ENCODE data around the gene TMPRSS11A.

Gene TMPRSS11A

DNA sequence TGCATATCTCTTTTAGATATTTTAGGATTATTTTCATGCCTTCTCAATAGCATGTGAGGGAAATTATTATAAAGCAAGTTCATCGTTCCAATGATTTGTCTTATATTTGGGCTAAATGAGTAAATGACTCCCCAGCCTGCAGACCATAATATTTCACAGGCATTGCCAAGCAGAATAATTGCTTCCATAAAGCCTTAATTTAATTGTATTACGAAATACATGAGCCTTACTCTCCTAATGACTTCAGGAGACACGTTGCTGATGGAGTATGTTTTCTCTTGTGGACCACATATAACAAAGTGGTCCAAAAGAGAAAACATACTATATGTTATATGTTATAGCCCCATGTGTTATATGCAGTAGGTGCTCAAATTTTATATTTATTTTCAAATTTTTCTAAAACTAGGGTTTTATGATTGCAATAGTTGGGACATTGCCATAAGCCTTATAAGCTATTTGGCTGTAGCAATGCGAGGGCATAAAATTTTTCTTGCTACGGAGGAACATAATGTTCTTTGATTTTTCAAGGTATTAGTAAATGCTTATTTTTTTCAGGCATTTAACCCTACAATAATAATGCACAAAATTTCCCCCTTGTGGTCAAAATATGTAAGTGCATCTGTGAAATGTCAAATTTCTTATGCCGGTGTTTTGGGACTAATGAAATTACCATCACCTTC lies 53.2 kb downstream of the TMPRSS11A start:
- Mint-ChIP-seq H3K4me3 (no peak overlapping the region), H3K27ac (ENCODE audit: low read depth) (no peak overlapping the region)

GRCh38 chr4:67907650-67908049 lies 55.6 kb downstream of the TMPRSS11A start:
- ATAC-seq (replicated peaks; ENCODE audit: extremely low read depth, poor library complexity, severe bottlenecking) (no peak), DNase-seq (ENCODE audit: low spot score in 2 of 2) (no peak)
- Mint-ChIP-seq H3K36me3 (ENCODE audit: insufficient read depth) (no peaks in the 10 kb centered on the region), H3K27ac (ENCODE audit: low read depth) (no peak overlapping the region), H3K4me3 (no peak overlapping the region), H3K27me3 (peaks cover 14% of the 10 kb centered on the region), H3K4me1 (no peaks in the 10 kb centered on the region), H3K9me3 (no peaks in the 10 kb centered on the region)

More for the DNA sequence above, 53.2 kb downstream of the TMPRSS11A start:
- ATAC-seq (replicated peaks; ENCODE audit: extremely low read depth, poor library complexity, severe bottlenecking) (no peak), DNase-seq (ENCODE audit: low spot score in 2 of 2) (no peak)
- Mint-ChIP-seq H3K9me3 (no peaks in the 10 kb centered on the region), H3K4me1 (no peaks in the 10 kb centered on the region), H3K36me3 (ENCODE audit: insufficient read depth) (no peaks in the 10 kb centered on the region), H3K27me3 (peaks cover 27% of the 10 kb centered on the region)

DNA sequence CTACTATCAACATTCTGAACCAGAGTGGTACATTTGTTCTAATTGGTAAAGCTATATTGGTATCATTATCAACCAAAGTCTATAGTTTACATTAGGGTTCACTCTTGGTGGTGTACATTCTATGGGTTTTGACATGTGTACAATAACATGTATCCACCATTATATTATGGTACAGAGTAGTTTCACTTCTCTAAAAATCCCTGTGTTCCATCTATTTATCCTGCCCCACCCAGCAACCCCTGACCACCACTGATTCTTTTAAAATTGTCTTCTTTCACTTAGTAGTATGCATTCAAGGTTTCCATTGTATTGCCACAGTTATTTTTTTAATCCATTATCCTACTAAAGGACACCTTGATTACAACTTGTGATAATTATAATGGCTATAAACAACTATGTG lies 64.2 kb downstream of the TMPRSS11A start:
- ATAC-seq (replicated peaks; ENCODE audit: extremely low read depth, poor library complexity, severe bottlenecking) (no peak), DNase-seq (ENCODE audit: low spot score in 2 of 2) (no peak)
- Mint-ChIP-seq H3K27me3 (no peaks in the 10 kb centered on the region), H3K27ac (ENCODE audit: low read depth) (no peak overlapping the region), H3K4me1 (no peaks in the 10 kb centered on the region), H3K36me3 (ENCODE audit: insufficient read depth) (no peaks in the 10 kb centered on the region), H3K4me3 (no peak overlapping the region), H3K9me3 (no peaks in the 10 kb centered on the region)

DNA sequence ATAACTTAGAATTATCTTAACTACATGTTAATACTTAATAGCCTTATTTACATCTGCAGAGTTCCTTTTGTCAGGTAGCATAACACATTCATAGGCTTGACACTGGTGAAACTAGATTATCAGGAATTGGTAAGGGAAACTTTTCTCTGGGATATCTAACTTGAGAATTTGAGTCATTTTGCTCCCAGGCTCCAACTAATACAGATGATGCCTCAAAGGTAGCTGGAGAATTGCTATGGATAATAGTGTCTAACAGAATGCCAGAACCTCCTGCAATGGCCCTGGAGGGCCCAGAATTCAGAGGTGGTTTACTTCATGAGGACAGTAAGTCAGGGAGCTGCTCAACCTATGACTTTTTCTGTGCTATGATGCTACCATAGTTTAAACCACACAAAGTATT lies 65.6 kb downstream of the TMPRSS11A start:
- H3K36me3 Mint-ChIP-seq (ENCODE audit: insufficient read depth) = no peaks in the 10 kb centered on the region
- no peak overlapping the region for H3K4me3 Mint-ChIP-seq
- H3K27me3 Mint-ChIP-seq = no peaks in the 10 kb centered on the region
- no peaks in the 10 kb centered on the region for H3K4me1 Mint-ChIP-seq
- no peaks in the 10 kb centered on the region for H3K9me3 Mint-ChIP-seq
- no peak for DNase-seq (ENCODE audit: low spot score in 2 of 2)
- H3K27ac Mint-ChIP-seq (ENCODE audit: low read depth) = no peak overlapping the region
- ATAC-seq (replicated peaks; ENCODE audit: extremely low read depth, poor library complexity, severe bottlenecking) = no peak

DNA sequence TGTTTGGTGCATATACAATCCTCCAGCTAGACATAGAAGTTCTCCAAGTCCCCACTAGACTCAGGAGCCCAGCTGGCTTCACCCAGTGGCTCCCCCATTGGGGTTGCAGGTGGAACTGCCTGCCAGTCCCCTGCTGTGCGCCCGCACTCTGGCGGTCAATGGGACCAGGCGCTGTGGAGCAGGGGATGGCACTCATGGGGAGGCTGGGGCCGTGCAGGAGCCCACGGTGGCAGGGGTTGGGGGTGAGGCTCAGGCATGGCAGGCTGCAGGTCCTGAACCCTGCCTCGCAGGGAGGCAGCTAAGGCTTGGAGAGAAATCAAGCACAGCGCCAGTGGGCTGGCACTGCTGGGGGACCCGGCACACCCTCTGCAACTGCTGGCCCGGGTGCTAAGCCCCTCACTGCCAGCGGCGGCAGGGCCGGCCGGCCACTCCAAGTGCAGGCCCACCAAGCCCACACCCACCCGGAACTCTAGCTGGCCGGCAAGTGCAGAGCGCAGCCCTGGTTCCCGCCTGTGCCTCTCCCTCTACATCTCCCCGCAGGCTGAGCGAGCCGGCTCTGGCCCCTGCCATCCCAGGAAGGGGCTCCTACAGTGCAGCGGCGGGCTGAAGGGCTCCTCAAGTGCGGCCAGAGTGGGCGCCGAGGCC lies 66.8 kb downstream of the TMPRSS11A start:
- Mint-ChIP-seq H3K4me3 (no peak overlapping the region), H3K36me3 (ENCODE audit: insufficient read depth) (no peaks in the 10 kb centered on the region)
- no peak for ATAC-seq (replicated peaks; ENCODE audit: extremely low read depth, poor library complexity, severe bottlenecking)

DNA sequence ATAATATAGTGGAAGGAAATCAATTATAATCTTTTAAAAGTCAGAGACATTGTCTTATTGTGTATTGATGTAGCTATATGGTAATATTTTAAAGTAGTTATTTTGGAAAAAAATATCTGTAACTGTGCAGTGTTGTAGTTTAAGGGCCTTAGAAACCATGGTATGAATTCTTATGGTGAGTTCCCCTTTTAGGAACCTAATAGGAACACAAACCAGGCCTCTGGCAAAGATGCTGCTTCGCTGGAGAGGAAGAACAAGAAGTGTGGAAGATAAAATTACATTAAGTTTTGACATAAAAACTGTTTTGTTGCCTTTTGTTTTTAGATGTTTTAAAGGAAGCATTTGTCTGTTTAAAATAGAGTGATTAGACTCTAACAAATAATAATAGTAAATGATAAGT lies 68.6 kb downstream of the TMPRSS11A start:
- ATAC-seq (replicated peaks; ENCODE audit: extremely low read depth, poor library complexity, severe bottlenecking) (no peak), DNase-seq (ENCODE audit: low spot score in 2 of 2) (no peak)
- no peak overlapping the region for H3K27ac Mint-ChIP-seq (ENCODE audit: low read depth)

More for the DNA sequence above, 66.8 kb downstream of the TMPRSS11A start:
- Mint-ChIP-seq H3K27ac (ENCODE audit: low read depth) (no peak overlapping the region), H3K27me3 (no peaks in the 10 kb centered on the region), H3K4me1 (no peaks in the 10 kb centered on the region), H3K9me3 (no peaks in the 10 kb centered on the region)
- DNase-seq (ENCODE audit: low spot score in 2 of 2) = no peak

DNA sequence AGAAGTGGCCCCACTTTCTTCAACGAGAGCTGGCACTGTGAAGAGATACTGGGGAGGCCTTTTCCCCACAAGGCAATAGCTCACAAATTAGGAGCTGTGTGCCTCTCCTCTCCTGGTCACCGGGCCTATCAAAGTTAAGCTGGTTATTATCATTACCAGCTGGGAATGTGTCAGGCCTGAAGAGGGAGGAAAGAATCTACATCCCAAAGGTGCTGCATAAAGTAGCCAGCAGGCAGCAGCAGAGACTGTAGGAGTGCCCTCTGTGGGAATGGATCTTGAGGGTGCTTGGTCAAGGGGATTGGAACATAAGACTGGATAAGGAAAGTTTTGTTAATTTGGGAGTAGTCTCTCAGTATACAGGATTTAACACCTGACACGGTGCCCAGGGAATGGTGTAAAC lies 70.4 kb downstream of the TMPRSS11A start:
- no peak overlapping the region for H3K4me3 Mint-ChIP-seq
- no peaks in the 10 kb centered on the region for H3K36me3 Mint-ChIP-seq (ENCODE audit: insufficient read depth)

More for the DNA sequence above, 68.6 kb downstream of the TMPRSS11A start:
- Mint-ChIP-seq H3K27me3 (no peaks in the 10 kb centered on the region), H3K4me3 (no peak overlapping the region), H3K9me3 (no peaks in the 10 kb centered on the region), H3K4me1 (no peaks in the 10 kb centered on the region), H3K36me3 (ENCODE audit: insufficient read depth) (no peaks in the 10 kb centered on the region)

GRCh38 chr4:67892253-67892652 lies 71.0 kb downstream of the TMPRSS11A start:
- Mint-ChIP-seq H3K4me3 (no peak overlapping the region), H3K4me1 (no peaks in the 10 kb centered on the region), H3K27me3 (no peaks in the 10 kb centered on the region), H3K36me3 (ENCODE audit: insufficient read depth) (no peaks in the 10 kb centered on the region), H3K27ac (ENCODE audit: low read depth) (no peak overlapping the region), H3K9me3 (no peaks in the 10 kb centered on the region)
- ATAC-seq (replicated peaks; ENCODE audit: extremely low read depth, poor library complexity, severe bottlenecking) = no peak
- DNase-seq (ENCODE audit: low spot score in 2 of 2) = no peak

More for the DNA sequence above, 70.4 kb downstream of the TMPRSS11A start:
- no peak overlapping the region for H3K27ac Mint-ChIP-seq (ENCODE audit: low read depth)
- ATAC-seq (replicated peaks; ENCODE audit: extremely low read depth, poor library complexity, severe bottlenecking) (no peak), DNase-seq (ENCODE audit: low spot score in 2 of 2) (no peak)
- H3K4me1 Mint-ChIP-seq = no peaks in the 10 kb centered on the region
- no peaks in the 10 kb centered on the region for H3K9me3 Mint-ChIP-seq
- no peaks in the 10 kb centered on the region for H3K27me3 Mint-ChIP-seq

DNA sequence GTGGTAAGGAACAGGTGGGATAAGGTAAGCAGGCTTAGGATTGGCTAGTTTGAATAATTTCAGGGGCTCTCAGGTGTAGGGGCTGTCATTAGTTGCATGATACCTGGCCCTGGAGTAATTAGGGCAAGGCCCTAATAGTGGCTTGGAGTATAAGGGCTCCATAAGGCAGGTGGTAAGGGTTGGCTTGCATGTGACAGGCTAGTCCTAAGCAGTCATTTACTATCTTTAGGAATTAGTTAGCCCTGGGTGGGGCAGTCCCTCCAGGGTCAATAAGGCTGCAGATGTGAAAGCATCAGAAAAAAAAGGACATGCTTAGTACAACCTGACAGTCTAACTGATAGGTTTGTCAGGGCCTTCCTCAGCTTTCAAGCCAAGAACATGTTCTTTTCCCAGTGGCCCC lies 71.6 kb downstream of the TMPRSS11A start:
- Mint-ChIP-seq H3K4me1 (no peaks in the 10 kb centered on the region), H3K27me3 (no peaks in the 10 kb centered on the region), H3K9me3 (no peaks in the 10 kb centered on the region), H3K27ac (ENCODE audit: low read depth) (no peak overlapping the region), H3K4me3 (no peak overlapping the region), H3K36me3 (ENCODE audit: insufficient read depth) (no peaks in the 10 kb centered on the region)
- DNase-seq (ENCODE audit: low spot score in 2 of 2) (no peak), ATAC-seq (replicated peaks; ENCODE audit: extremely low read depth, poor library complexity, severe bottlenecking) (no peak)

DNA sequence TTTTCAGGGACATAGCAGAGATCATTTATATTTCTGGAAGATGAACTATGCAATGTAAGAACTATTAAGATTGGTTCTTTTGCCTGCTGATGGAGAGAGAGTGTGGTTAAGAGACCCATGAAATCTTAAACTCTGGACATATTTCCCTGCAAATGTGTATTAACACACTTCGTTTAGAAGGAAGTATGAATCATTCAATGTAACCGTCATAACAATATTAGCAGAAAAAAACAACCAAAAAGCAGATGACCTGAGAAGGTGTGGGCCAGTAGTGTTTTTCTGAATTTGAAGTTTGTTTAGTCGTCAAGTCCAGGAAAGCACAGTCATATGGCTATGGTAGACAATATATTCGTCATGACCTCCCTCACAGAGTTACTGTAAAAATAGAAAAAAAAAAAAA lies 77.0 kb downstream of the TMPRSS11A start:
- Mint-ChIP-seq H3K4me1 (no peaks in the 10 kb centered on the region), H3K9me3 (no peaks in the 10 kb centered on the region)
- ATAC-seq (replicated peaks; ENCODE audit: extremely low read depth, poor library complexity, severe bottlenecking) = no peak

DNA sequence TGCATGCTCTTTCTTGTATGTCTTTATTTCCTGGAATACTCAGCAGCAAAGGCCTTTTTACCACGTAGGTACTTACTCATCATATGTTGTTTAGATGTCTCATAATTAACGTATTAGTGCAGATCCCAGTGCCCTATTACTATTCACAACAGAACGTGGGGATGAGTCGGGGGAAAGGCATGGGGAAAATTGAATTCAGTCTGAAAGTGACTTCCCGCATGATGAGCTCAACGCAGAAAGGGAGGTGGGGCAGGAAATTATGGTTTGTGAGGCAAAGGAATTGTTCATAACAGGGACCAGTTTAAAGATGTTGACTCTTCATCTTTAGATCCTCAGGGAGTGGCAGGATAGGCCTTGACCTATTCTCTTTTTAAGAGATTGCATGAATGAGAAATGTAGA lies 77.5 kb downstream of the TMPRSS11A start:
- H3K4me3 Mint-ChIP-seq = no peak overlapping the region
- no peaks in the 10 kb centered on the region for H3K4me1 Mint-ChIP-seq
- DNase-seq (ENCODE audit: low spot score in 2 of 2) = no peak
- no peaks in the 10 kb centered on the region for H3K9me3 Mint-ChIP-seq
- H3K27ac Mint-ChIP-seq (ENCODE audit: low read depth) = no peak overlapping the region
- no peaks in the 10 kb centered on the region for H3K36me3 Mint-ChIP-seq (ENCODE audit: insufficient read depth)
- peaks cover 10% of the 10 kb centered on the region for H3K27me3 Mint-ChIP-seq
- no peak for ATAC-seq (replicated peaks; ENCODE audit: extremely low read depth, poor library complexity, severe bottlenecking)

More for the DNA sequence above, 77.0 kb downstream of the TMPRSS11A start:
- H3K27me3 Mint-ChIP-seq = peaks cover 10% of the 10 kb centered on the region
- H3K4me3 Mint-ChIP-seq = no peak overlapping the region
- H3K36me3 Mint-ChIP-seq (ENCODE audit: insufficient read depth) = no peaks in the 10 kb centered on the region
- DNase-seq (ENCODE audit: low spot score in 2 of 2) = no peak
- H3K27ac Mint-ChIP-seq (ENCODE audit: low read depth) = no peak overlapping the region

DNA sequence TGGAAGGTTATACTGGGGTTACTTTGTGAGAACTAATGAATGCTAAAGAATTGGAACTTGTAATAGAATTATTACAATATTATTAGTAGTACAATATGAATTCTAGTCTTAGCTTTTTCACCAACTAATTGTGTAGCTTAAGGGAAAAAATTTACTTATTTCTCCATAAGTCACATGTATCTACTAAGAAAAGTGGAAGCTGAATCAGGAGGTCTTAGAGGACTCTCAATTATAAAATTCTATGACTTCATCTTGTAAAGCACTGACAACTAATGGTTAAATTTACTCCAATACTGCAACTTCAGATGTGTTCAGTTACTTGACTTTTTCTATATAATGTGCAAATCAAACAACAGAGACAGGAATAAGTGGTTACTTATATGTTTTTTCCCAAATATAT lies 78.6 kb downstream of the TMPRSS11A start:
- ATAC-seq (replicated peaks; ENCODE audit: extremely low read depth, poor library complexity, severe bottlenecking) (no peak), DNase-seq (ENCODE audit: low spot score in 2 of 2) (no peak)
- Mint-ChIP-seq H3K36me3 (ENCODE audit: insufficient read depth) (no peaks in the 10 kb centered on the region), H3K27ac (ENCODE audit: low read depth) (no peak overlapping the region), H3K4me3 (no peak overlapping the region), H3K4me1 (no peaks in the 10 kb centered on the region), H3K27me3 (peaks cover 10% of the 10 kb centered on the region), H3K9me3 (no peaks in the 10 kb centered on the region)

DNA sequence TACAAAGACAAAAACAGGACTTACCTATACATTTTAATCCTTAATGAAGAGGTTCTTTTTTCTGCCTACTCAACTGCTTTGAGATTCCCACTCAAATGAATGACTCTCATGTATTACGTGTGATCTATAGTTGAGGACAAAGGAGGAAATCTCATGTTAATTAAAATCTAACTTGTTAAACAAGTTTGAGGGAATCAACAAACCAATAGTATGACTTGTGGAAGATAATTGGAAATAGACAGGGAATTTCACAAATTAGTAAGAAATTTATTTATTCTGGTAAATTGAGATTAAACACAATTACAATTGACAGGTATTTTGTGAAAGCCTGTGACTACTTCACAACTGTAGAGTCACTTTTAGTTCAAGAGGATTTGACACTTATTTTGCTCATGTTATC lies 79.4 kb downstream of the TMPRSS11A start, which contains the start of gene TMPRSS11D:
TMPRSS11D (minus strand) TSS at position 101 of the 400 bp plus-strand sequence; CDS start at position 32, 69 bp downstream.
- Mint-ChIP-seq H3K4me3 (no peak within 1 kb of the TSS), H3K27ac (ENCODE audit: low read depth) (no peak within 1 kb of the TSS), H3K9me3 (no peaks in the 10 kb centered on the region), H3K36me3 (ENCODE audit: insufficient read depth) (no peaks in the 10 kb centered on the region), H3K27me3 (peaks cover 10% of the 10 kb centered on the region), H3K4me1 (no peaks in the 10 kb centered on the region)
- ATAC-seq (replicated peaks; ENCODE audit: extremely low read depth, poor library complexity, severe bottlenecking) = no peak
- no peak for DNase-seq (ENCODE audit: low spot score in 2 of 2)
